Effector memory CD4-positive, alpha-beta T cell (primary cell): ENCODE measurements around the gene PHLDB1.

Experiments used
- DNase-seq, 3 donors: peaks; one replicate each; pipeline ENCODE4 v3.0.0-alpha.2; 2020
- H3K27ac ChIP-seq: 2 replicates; pipeline ENCODE4 v1.7.0; 2013; ENCODE audit warnings: mild to moderate bottlenecking, low read length, moderate library complexity; ENCODE audit not compliant: insufficient read depth, poor library complexity, severe bottlenecking
- H3K27me3 ChIP-seq: replicated peaks from 2 replicates; pipeline ENCODE4 v1.7.0; 2013; ENCODE audit warnings: mild to moderate bottlenecking, low read length; ENCODE audit not compliant: insufficient read depth, control insufficient read depth, poor library complexity, severe bottlenecking
- H3K36me3 ChIP-seq: 2 replicates; pipeline ENCODE4 v1.7.0; 2013; ENCODE audit warnings: mild to moderate bottlenecking, low read length, moderate library complexity; ENCODE audit not compliant: control insufficient read depth, insufficient read depth
- H3K4me1 ChIP-seq: 2 replicates; pipeline ENCODE4 v1.7.0; 2013; ENCODE audit warnings: low read length, mild to moderate bottlenecking; ENCODE audit not compliant: control insufficient read depth, insufficient read depth, poor library complexity, severe bottlenecking
- H3K4me3 ChIP-seq: 2 replicates; pipeline ENCODE4 v1.7.0; 2013; ENCODE audit warnings: low read length, low read depth, mild to moderate bottlenecking; ENCODE audit not compliant: insufficient read depth, poor library complexity, severe bottlenecking
- H3K9me3 ChIP-seq: 2 replicates; pipeline ENCODE4 v1.7.0; 2013; ENCODE audit warnings: mild to moderate bottlenecking, low read length, moderate library complexity; ENCODE audit not compliant: control insufficient read depth

The PHLDB1 gene

GRCh38 chr11:118622376-118623268 lies 15.2 kb downstream of the PHLDB1 start:
- Histone ChIP-seq H3K9me3 (no peaks in the 10 kb centered on the region), H3K27me3 (peaks cover 4% of the 10 kb centered on the region), H3K4me3 (no peak overlapping the region), H3K36me3 (no peaks in the 10 kb centered on the region), H3K27ac (no peak overlapping the region), H3K4me1 (peaks cover 4% of the 10 kb centered on the region)
- DNase-seq = no peak

GRCh38 chr11:118623269-118623655 lies 15.8 kb downstream of the PHLDB1 start:
- H3K9me3 ChIP-seq = no peaks in the 10 kb centered on the region
- H3K27ac ChIP-seq = no peak overlapping the region
- DNase-seq = no peak
- no peaks in the 10 kb centered on the region for H3K36me3 ChIP-seq
- no peak overlapping the region for H3K4me3 ChIP-seq
- H3K27me3 ChIP-seq = peaks cover 4% of the 10 kb centered on the region
- peaks cover 4% of the 10 kb centered on the region for H3K4me1 ChIP-seq

GRCh38 chr11:118625036-118625690 lies 17.7 kb downstream of the PHLDB1 start:
- DNase-seq = no peak
- H3K4me3 ChIP-seq = no peak overlapping the region
- peaks cover 4% of the 10 kb centered on the region for H3K4me1 ChIP-seq
- H3K36me3 ChIP-seq = no peaks in the 10 kb centered on the region
- peaks cover 4% of the 10 kb centered on the region for H3K27me3 ChIP-seq
- H3K9me3 ChIP-seq = no peaks in the 10 kb centered on the region
- H3K27ac ChIP-seq = no peak overlapping the region

- peaks cover 4% of the 10 kb centered on the region for H3K4me1 ChIP-seq
- DNase-seq = no peak
- H3K27me3 ChIP-seq = peaks cover 3% of the 10 kb centered on the region
- no peaks in the 10 kb centered on the region for H3K36me3 ChIP-seq
- no peaks in the 10 kb centered on the region for H3K9me3 ChIP-seq
- H3K4me3 ChIP-seq = no peak overlapping the region
- no peak overlapping the region for H3K27ac ChIP-seq
Observed at GRCh38 chr11:118625976-118626375, 18.6 kb downstream of the PHLDB1 start.

GRCh38 chr11:118627566-118627965 lies 20.2 kb downstream of the PHLDB1 start:
- no peaks in the 10 kb centered on the region for H3K9me3 ChIP-seq
- H3K27me3 ChIP-seq = no peaks in the 10 kb centered on the region
- H3K27ac ChIP-seq = no peak overlapping the region
- no peak overlapping the region for H3K4me3 ChIP-seq
- DNase-seq = no peak
- H3K36me3 ChIP-seq = no peaks in the 10 kb centered on the region
- H3K4me1 ChIP-seq = no peaks in the 10 kb centered on the region

- no peaks in the 10 kb centered on the region for H3K4me1 ChIP-seq
- DNase-seq = no peak
- no peak overlapping the region for H3K4me3 ChIP-seq
- H3K9me3 ChIP-seq = no peaks in the 10 kb centered on the region
- H3K36me3 ChIP-seq = no peaks in the 10 kb centered on the region
- H3K27ac ChIP-seq = no peak overlapping the region
- H3K27me3 ChIP-seq = no peaks in the 10 kb centered on the region
Observed at GRCh38 chr11:118628031-118628430, 20.6 kb downstream of the PHLDB1 start.

- H3K4me1 ChIP-seq = no peaks in the 10 kb centered on the region
- no peak overlapping the region for H3K27ac ChIP-seq
- no peaks in the 10 kb centered on the region for H3K27me3 ChIP-seq
- H3K36me3 ChIP-seq = no peaks in the 10 kb centered on the region
- H3K4me3 ChIP-seq = no peak overlapping the region
- no peak for DNase-seq
- H3K9me3 ChIP-seq = no peaks in the 10 kb centered on the region
Observed at GRCh38 chr11:118628432-118628831, 21.0 kb downstream of the PHLDB1 start.

GRCh38 chr11:118628861-118629549 lies 21.6 kb downstream of the PHLDB1 start:
- Histone ChIP-seq H3K36me3 (no peaks in the 10 kb centered on the region), H3K4me3 (no peak overlapping the region), H3K9me3 (no peaks in the 10 kb centered on the region), H3K27me3 (no peaks in the 10 kb centered on the region), H3K4me1 (no peaks in the 10 kb centered on the region), H3K27ac (no peak overlapping the region)
- DNase-seq = no peak

- Histone ChIP-seq H3K27ac (no peak overlapping the region), H3K4me3 (no peak overlapping the region), H3K27me3 (no peaks in the 10 kb centered on the region), H3K36me3 (no peaks in the 10 kb centered on the region), H3K4me1 (no peaks in the 10 kb centered on the region), H3K9me3 (no peaks in the 10 kb centered on the region)
- DNase-seq = no peak
Observed at GRCh38 chr11:118629761-118630661, 22.6 kb downstream of the PHLDB1 start.
